Nephron progenitor cell (in vitro differentiated cells): ENCODE results near the gene TNRC6C.

Experiments used
- DNase-seq: peaks from one replicate; pipeline ENCODE4 v3.0.0; 2021
- H3K27ac Mint-ChIP-seq: 2 replicates; pipeline ENCODE4 v1.8.0; 2021; ENCODE audit warnings: mild to moderate bottlenecking, moderate library complexity, mixed read lengths
- H3K27me3 Mint-ChIP-seq: 2 replicates; pipeline ENCODE4 v1.8.0; 2021; ENCODE audit warnings: mild to moderate bottlenecking, low read depth, mixed read lengths; ENCODE audit not compliant: poor library complexity
- H3K36me3 Mint-ChIP-seq: 2 replicates; pipeline ENCODE4 v1.8.0; 2021; ENCODE audit warnings: low read depth, mixed read lengths
- H3K4me1 Mint-ChIP-seq: 2 replicates; pipeline ENCODE4 v1.8.0; 2021; ENCODE audit warnings: mixed read lengths
- H3K4me3 Mint-ChIP-seq: 2 replicates; pipeline ENCODE4 v1.8.0; 2021; ENCODE audit warnings: mild to moderate bottlenecking, moderate library complexity, mixed read lengths
- H3K9me3 Mint-ChIP-seq: 2 replicates; pipeline ENCODE4 v1.8.0; 2021; ENCODE audit warnings: mild to moderate bottlenecking, moderate library complexity, mixed read lengths
- CTCF ChIP-seq: fragments of 200-600 bp; sonication (generic); IDR thresholded peaks from 2 replicates; pipeline ENCODE4 v1.5.0; 2021; ENCODE audit warnings: antibody characterized with exemption

Gene TNRC6C

DNA sequence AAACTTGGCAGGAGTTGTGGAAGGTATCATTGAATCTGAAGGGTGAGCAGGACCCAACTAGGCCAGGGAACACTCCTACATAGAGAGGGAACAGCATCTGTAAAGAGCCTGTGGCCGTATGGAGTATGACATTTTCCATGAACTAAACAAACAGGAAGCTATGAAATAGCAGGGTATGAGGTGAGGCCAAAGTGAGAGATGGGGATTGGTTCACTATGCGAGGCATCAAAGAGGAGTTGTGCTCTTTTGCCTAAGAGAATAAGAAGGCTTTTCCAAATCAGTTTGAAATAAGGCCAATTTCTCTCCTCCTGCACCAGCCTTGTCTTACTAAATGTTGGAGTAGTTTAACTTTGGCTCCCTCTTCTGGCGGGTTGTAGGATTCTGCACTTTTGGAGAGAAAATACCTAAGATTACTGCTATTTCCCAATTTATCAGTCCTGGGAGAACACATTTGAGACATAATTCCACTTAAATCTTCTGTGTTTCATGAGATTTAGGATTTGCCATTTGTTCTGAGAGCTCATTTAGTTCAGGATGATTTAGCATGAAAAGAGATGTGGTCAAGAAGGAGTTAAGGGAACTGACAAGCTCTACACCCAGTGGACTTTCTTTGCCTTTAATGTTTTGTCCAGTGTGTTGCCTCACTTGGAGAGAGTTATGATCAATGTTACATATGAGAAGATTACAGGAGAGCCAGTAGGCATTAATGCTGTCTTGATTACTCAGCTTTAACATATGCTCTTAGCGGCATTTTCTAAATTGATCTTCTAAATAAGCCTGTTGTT lies 55.4 kb downstream of the TNRC6C start:
- Mint-ChIP-seq H3K36me3 (peaks cover 4% of the 10 kb centered on the region), H3K27me3 (no peaks in the 10 kb centered on the region), H3K9me3 (no peaks in the 10 kb centered on the region), H3K4me1 (peaks cover 6% of the 10 kb centered on the region), H3K4me3 (no peak overlapping the region), H3K27ac (peak overlapping the region; percentile 46)
- peak; percentile 76 for TF ChIP-seq CTCF
- DNase-seq: peak; percentile 48

DNA sequence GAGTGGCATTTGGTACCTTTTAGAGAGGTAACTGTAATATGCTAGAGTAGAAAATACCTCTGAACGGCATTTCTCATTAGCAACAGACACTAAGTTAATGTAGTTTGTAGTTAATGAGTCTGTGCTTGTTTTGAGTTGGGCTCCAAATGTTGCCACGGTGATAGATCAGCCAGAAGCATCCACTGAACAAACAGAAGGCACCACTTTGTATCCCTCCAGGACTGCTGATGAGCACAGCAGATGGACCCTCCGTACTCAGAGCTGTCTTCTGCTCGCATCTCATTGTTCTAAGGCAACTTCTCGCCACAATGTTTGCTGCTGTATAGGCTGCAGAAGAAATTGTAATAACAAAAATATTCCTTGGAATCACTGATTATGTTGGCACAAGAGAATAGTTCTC lies 56.1 kb downstream of the TNRC6C start:
- TF ChIP-seq CTCF: no peak
- peaks cover 6% of the 10 kb centered on the region for H3K4me1 Mint-ChIP-seq
- H3K9me3 Mint-ChIP-seq: no peaks in the 10 kb centered on the region
- no peak overlapping the region for H3K4me3 Mint-ChIP-seq
- H3K27me3 Mint-ChIP-seq: no peaks in the 10 kb centered on the region
- no peaks in the 10 kb centered on the region for H3K36me3 Mint-ChIP-seq
- no peak overlapping the region for H3K27ac Mint-ChIP-seq
- no peak for DNase-seq

DNA sequence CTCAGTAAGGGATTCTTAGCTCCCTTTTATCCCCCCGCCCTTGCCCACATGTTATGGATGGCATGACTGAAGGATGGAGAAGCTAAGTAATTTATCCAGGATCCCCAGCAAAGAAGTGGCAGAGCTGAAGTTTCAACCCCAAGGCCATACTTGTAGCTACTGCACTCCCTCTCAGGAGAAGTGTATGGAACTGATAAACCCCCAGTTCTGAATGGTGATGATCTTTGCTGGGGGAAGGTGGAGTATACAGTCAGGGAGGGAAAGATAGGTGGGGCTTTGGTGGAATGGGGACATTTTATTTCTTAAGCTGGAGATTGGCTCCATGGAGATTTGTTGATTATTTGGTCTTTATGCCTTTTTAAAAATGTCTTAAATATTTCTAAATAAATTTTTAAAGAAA lies 58.3 kb downstream of the TNRC6C start:
- H3K9me3 Mint-ChIP-seq: no peaks in the 10 kb centered on the region
- no peak overlapping the region for H3K27ac Mint-ChIP-seq
- DNase-seq: no peak
- TF ChIP-seq CTCF: no peak
- H3K36me3 Mint-ChIP-seq: no peaks in the 10 kb centered on the region
- H3K4me1 Mint-ChIP-seq: peaks cover 6% of the 10 kb centered on the region
- no peak overlapping the region for H3K4me3 Mint-ChIP-seq
- H3K27me3 Mint-ChIP-seq: no peaks in the 10 kb centered on the region

DNA sequence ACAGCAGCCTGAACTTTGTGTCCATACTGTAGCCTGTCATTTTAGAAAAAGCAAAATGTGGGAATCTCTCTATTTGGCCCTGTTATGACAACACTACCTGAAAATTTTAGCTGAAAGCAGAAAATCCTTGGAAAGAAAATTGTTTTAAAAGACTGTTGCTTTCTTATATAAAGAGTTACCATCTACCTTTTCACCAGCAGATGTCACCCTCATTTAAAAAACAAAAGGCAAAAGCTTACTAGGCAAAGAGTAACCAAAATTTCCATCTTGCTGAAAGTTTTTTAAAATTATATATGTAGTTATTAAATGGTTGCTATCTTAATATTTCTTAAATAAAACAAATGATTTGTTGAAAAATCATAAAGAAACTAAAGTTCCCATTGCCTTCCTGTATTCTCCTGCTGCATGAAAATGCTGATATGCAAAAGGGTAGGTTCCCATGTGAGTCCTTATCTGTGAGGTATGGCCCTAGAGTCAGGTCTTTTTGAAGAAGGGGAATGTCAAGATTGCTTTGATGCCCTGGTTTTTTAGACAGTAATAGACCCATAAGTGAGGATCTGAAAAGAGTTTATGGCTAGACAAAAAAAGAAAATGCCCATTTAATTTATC lies 61.0 kb downstream of the TNRC6C start:
- peak; percentile 58 for TF ChIP-seq CTCF
- no peaks in the 10 kb centered on the region for H3K9me3 Mint-ChIP-seq
- H3K27ac Mint-ChIP-seq: no peak overlapping the region
- H3K4me3 Mint-ChIP-seq: no peak overlapping the region
- DNase-seq: no peak
- H3K4me1 Mint-ChIP-seq: no peaks in the 10 kb centered on the region
- peaks cover 4% of the 10 kb centered on the region for H3K36me3 Mint-ChIP-seq
- no peaks in the 10 kb centered on the region for H3K27me3 Mint-ChIP-seq

DNA sequence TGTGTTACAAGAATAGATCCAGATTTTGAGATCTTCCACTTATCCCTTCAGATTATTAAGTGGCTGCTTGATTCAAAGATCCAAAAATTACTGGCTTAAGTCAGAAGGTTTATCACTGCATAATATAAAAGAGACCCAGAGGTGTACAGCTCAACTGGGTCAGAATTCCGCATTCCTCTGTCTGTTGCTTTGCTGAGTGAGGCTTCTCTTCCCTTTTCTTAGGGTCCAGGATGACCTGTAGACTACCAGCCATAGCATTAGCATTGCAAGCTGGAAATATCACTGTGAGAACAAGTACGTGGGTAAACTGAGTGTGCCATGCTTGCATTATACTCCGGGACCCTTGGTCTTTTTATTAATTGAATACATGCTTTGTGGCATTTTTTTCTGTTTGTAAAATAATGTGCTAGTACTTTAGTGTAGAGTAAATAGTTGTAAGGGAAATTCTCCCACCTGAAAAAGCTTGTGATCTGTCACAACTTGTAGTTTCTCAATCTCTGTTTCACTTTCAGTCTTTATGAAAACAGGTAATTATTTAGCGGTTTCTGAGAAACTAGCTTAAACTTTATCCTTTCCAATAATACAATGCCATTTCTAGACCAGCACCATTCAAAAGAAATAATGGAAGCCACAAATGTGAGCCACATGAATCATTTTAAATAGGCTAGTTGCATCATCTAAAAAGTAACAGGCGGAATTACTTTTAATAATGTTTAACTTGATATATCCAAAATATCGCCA lies 61.6 kb downstream of the TNRC6C start:
- H3K4me1 Mint-ChIP-seq: no peaks in the 10 kb centered on the region
- no peak overlapping the region for H3K4me3 Mint-ChIP-seq
- no peaks in the 10 kb centered on the region for H3K9me3 Mint-ChIP-seq
- no peak for TF ChIP-seq CTCF
- H3K36me3 Mint-ChIP-seq: peaks cover 6% of the 10 kb centered on the region
- H3K27me3 Mint-ChIP-seq: no peaks in the 10 kb centered on the region
- no peak for DNase-seq
- H3K27ac Mint-ChIP-seq: no peak overlapping the region
